SK-N-MC (cell line): ENCODE results near the gene NFS1.

Source experiments
- EZH2 ChIP-seq: fragments of 200-600 bp; sonication (generic); IDR thresholded peaks from one replicate; pipeline ENCODE4 v1.6.1; 2017; ENCODE audit warnings: antibody characterized with exemption
- FOXP2 ChIP-seq: optimal IDR thresholded peaks from 2 replicates; pipeline ENCODE3; 2011; ENCODE audit warnings: mild to moderate bottlenecking, moderate library complexity; ENCODE audit not compliant: insufficient read depth; ENCODE audit errors: extremely low read length, control extremely low read depth
- POLR2AphosphoS5 ChIP-seq: IDR thresholded peaks from 2 replicates; pipeline ENCODE4 v1.6.1; 2012; ENCODE audit warnings: mild to moderate bottlenecking, low read depth, low read length, borderline replicate concordance

- TF ChIP-seq EZH2 = no peak
- TF ChIP-seq POLR2AphosphoS5 = no peak
- no peak for TF ChIP-seq FOXP2
Measured at GRCh38 chr20:35651958-35652357, 47.2 kb downstream of the NFS1 start.
